GM19328 (cell line): ENCODE measurements around the gene CORO2B.
"Not testable (repeated sequence)": the region's sequence is repeated elsewhere in the genome, so short reads cannot be mapped to it uniquely, and the experiment has no call there.

Experiments used
- ATAC-seq: cut with Tn5 transposase; IDR thresholded peaks from one replicate; pipeline ENCODE4 v1.9.1; 2021; ENCODE audit warnings: mild to moderate bottlenecking, moderate library complexity; ENCODE audit not compliant: unreplicated experiment

CORO2B gene

DNA sequence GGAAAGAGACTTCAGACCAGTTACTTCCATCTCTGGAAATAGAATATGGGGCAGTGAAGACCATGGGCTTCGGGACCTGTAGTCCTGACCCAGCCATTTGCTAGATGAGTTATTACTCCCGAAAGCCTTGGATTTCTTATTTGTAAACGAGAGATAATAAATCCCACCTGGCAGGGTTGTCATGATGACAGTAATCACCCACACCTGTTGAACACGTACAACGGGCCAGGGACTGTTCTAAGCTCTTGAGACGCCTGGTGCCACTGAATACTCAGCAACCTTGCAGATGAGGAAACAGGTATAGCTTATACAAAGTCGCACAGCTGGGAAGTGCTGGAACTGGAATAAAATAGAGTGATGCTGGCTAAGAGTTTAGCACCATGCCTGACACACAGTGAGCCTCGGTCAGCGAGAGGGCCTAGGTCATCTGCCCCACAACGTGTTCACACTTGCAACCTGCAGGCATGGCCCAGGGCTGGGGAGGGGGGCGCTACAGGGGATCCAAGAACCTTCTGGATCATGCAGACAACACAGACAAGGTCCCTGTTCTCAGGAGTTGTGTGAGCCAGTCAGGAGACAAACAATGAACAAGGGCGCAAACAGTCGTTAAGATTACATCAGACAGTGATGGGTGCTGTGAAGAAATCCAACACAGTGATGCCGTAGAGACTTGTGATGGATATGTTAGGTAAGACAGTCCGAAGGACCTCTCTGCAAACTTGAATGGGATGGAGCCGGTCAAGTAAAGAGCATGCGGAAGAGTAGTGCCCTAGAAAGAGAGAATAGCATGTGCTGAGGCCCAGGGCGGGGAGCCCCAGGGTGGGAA is 89.2 kb downstream of the CORO2B start:
- no peak for ATAC-seq

DNA sequence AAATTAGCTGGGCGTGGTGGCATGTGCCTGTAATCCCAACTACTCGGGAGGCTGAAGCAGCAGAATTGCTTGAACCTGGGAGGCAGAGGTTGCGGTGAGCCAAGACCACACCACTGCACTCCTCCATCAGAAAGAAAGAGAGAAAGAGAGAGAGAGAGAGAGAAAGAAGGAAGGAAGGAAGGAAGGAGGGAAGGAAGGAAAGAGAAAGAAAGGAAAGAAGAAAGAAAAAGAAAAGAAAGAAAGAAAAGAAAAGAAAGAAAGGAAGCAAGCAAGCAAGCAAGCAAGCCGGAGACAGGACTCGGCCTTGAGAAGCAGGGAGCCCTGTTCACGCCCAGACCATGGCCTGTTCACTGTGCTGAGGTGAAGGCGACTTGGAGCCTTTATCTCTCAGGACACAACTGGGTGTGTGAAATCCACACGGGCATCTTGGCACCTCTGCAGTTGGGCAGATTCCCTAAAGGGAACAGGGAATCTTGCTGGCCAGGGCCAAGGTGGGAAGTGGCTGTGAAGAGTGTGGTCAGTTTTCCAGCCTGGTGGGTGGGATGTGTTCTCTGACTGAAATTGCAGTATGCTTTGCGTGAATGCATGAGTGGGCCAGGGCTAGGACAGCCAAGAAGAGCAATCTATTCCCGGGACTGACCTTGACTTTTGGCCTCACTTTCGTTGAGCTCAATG is 90.3 kb downstream of the CORO2B start:
- no peak for ATAC-seq

DNA sequence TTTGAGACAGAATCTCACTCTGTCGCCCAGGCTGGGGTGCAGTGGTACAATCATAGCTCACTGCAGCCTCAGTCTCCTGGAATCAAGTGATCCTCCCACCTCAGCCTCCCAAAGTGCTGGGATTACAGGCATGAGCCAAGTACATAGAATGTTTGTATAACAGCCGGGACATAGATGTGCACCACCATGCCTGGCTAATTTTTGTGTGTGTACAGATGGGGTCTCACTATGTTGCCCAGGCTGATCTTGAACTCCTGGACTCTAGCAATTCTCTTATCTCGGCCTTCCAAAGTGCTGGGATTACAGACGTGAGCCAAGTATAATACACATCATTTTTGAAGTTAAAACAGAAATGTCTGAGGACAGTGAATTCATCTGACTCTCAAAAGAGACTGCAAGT is 93.5 kb downstream of the CORO2B start:
- ATAC-seq = no peak

DNA sequence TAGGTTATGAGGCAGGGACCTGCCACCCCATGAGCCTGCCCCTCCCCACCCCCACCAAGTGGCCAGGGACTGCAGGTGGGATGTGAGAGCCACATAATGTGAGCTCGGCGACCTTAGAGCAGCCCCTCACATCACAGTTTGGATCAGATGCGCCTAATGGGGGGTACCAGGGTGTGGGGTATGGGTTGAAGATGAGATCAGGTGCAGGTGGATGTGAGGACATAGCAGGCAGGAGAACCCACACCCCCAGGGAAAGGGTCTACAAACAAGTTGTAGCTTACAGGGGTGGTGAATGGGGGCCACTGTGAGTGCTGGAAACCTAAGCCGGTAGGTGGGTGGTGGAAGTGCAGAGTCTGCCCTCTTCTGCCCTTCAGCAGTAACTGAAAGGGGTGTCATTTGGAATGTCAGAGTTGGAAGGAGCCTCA is 94.0 kb downstream of the CORO2B start:
- ATAC-seq = no peak

DNA sequence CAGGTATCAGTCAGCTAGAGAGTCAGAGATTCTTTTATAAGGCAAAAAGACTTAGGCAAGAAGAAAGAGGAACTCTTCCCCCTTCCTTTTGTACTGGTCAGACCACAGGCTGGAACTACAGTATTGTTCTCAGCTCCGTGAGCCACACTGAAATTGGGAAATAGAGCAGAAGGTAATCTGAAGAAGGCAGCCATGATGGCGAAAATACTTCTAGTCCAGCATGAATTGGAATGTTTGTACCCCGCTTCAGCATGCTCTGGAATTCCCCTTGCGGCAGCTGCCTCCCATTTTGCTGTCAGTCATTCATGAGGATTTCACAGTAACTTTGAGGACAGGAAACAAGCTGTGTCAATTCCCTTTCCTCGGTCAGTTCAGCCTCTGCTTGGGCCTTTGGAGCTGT is 96.2 kb downstream of the CORO2B start:
- ATAC-seq = no peak

DNA sequence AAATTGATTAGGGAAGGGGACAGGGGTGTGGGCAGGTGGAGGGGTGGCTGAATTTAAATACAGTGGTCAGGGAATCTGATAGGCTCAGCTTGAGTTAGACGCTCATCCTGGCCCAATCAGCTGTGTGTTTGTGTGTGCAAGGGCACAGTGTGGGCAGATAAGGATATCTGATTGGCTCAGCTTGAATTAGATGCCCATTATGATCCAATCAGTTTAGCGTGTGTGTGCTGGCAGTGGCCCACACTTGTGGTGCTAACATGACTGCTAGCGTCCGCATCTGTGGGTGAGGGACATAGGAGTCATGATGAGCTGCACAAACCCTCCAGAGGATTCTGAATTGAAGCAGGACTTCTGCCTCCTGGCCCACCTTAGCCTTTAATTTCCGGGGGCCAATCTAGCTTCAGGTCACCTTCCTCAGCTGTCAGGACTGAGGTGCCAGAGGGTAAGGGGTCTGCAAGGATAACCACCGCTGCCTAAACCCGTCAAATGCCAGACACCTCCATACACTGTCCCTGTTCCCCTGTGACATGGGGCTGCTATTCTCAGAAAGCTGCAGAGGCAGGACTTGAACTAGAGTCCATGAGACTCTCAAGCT is 97.3 kb downstream of the CORO2B start:
- no peak for ATAC-seq

DNA sequence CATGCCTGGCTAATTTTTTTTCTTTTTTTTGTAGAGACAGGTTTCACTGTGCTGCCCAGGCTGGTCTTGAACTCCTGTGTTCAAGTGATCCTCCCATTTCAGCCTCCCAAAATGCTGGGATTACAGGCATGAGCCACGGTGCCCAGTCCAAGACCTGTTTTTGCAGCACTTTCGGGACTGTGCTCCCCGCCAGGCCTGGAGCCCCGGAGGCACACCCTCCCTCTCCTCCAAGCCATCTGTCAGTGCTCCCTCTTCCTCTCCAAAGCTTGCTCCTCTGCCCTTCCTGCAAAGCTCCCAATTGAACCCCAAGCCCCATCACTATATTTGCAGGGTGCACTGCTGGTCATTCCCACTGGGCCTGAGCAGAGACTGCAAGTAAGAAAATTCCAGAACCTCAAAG is 98.1 kb downstream of the CORO2B start:
- ATAC-seq = no peak

DNA sequence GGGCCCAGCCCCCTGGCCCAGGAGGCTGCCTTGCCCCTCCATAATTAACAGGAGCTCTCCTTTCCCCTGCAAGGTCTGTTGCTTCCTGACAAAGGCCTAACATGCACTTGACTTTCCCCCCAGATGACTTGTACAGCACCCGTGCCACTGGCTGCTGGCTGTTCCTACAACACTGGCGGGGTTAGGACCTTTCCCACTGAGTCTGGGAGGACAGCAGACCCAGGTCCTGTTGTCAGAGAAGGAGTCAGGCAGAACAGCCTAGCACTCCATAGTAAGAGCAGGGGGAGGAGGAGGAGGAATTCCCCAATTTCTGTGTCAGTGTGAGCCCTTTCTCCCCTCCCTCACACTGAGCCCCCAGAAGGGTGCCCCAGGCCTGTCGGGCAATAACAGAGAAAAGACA is 99.2 kb downstream of the CORO2B start:
- no peak for ATAC-seq

DNA sequence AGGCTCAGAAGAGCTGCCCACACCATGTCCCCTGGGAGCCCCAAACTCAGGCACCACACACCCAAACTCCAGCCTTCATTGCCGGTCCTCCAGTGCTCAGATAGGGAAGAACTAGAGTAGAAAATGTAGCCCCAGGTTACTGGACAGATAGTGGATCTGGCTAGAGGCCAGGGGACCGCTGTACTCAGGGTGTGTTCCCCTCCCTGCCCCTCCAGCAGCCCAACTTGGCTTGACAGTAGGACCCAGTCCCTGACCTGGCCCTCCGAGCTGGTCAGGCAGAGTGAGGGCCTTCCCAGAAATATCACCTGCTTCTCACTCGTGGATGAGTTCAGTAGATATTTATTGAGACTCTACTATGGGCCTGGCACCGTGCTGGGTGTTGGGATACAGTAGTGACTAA is 100.0 kb downstream of the CORO2B start:
- ATAC-seq = no peak

DNA sequence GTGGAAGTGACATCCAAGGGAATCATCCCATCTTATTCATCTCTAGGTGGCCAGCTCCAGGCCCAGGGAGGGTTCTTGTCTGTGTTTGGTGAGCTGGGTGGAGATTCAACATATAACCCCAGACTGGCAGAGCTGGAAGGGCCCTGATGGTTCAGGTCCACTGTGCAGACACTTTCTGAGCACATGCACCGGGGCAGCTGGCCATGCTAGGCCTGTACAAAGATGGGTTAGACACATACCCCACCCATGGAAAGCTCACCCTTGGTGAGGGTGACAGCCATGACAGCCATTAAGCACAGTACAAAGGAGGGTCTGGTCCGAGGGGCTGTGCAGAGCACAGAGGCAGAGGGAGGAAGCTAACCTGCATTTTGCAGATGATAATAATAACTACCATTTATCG is 100.4 kb downstream of the CORO2B start:
- no peak for ATAC-seq

DNA sequence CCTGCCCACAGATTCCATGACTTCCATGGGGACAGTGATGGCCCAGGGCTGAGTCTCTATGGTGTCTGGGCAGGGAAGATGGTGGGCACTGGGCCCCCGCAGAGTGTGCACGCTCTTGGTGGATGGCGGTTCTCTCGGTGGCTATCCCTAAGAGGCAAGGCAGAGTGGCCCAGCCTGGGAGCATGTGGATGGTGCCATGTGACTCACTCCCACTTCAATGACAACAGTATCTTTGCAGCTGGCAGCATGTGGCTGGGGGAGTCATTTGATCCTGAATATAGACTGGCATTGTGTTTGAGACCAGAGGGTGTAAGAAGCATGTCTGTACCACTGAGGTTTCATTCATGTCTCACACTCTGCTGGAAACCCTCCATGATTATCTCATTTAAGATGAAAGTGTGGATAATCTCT is 101.2 kb downstream of the CORO2B start:
- ATAC-seq = no peak

DNA sequence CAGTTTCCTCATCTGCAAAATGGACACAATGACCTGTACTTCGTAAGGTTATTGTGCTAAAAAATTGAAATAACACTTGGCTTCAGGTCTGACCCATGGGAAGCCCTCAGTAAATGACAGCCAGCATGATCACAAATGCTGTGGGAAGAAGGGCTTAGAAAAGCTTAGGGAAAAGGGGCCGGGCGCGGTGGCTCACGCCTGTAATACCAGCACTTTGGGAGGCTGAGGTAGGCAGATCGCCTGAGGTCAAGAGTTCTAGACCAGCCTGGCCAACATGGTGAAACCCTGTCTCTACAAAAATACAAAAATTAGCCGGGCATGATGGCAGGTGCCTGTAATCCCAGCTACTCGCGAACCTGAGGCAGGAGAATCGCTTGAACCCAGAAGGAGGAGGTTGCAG is 102.0 kb downstream of the CORO2B start:
- not testable (repeated sequence) for ATAC-seq

DNA sequence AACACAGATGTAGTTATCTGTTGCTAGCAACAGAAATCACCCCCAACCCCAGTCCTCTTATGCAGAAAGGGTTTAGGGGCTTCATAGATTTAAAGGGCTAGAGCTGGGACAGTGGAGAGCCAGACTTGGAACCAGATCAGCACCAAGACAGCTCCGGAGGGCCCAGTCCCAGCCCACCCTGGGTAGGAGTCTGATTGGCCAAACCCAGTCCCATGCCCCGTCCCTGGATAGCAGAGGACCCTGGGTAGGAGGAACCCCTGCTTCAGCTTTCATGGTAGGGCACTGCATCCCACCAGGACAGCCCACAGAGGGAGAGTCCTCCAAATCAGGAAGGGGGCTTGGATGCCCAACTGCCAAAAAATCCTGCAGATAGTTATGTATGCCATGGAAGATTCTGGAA is 103.0 kb downstream of the CORO2B start:
- ATAC-seq = no peak

DNA sequence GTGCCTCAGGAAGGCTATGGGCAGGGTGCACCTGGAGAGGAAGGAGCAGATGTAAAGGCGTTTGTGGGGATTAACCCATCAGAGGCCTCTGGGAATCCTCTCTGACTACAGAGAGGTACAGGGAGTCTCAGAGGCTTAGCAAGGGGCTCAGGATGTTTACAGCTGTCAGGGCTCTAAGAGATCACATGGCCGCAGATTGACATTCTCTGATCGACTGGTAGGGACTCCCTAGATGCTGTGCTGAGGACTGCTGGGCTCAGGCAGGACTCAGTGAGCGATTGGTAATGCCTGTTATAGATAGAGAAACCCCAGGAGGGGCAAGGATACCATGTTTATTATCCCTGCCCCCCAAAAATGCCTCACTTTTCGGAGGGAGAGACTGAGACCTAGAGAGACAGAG is 103.5 kb downstream of the CORO2B start:
- no peak for ATAC-seq

DNA sequence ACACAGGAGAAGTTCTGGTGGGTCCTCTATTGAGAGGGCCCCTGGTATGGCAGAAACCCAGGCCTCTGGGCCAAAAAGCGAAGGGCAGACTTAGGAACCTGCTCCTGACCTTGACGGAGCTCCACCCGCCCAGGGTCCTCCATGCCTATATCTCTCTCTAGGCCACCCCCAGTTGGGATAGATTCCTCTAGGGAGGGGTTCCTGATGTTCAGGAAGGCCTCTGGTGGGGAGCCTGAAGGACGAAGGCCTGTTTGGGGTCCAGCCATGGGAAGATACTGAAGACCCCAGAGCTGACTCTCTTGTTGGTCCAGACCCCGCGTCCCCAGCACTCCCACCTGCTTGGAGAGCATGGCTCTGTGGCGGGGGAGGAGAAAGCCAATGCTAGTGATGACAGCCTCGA is 104.2 kb downstream of the CORO2B start:
- no peak for ATAC-seq

DNA sequence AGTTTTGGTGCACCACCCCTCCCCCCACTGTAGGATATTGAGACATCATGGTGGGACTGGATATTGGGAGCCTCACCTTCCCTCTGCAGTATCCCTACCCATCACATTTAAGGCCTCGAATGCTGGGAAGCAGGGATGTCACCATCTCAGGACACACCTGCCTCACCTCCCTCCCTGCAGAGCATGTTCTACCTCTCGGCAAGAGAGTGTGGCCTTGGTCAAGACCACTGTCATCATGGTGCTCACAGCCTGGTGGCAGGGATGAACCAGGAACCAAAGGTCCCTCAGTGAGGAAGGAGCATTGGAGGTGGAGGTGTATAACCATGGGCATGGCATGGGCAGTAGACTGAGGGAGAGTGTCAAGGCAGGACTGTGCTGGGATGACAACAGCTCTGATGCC is 104.8 kb downstream of the CORO2B start:
- ATAC-seq = no peak

DNA sequence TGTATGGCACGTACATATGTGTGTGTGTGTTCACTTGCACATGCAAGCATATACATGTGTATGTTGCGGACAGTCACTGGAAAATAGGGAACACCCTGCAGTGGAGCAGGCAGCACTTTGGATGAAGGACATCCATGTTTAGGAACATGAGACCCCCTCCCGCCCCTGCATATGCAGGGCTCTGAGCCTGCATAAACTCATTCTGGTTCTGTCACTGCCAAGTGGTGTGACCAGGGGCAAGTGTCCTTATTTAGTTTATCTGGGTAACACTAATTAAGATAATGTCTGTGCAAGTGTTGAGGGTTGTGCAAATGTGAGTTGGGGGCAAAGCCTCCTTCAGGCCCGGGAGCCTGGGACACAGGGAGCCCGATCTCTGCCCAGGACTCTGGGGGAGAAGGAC is 105.7 kb downstream of the CORO2B start:
- ATAC-seq = no peak

DNA sequence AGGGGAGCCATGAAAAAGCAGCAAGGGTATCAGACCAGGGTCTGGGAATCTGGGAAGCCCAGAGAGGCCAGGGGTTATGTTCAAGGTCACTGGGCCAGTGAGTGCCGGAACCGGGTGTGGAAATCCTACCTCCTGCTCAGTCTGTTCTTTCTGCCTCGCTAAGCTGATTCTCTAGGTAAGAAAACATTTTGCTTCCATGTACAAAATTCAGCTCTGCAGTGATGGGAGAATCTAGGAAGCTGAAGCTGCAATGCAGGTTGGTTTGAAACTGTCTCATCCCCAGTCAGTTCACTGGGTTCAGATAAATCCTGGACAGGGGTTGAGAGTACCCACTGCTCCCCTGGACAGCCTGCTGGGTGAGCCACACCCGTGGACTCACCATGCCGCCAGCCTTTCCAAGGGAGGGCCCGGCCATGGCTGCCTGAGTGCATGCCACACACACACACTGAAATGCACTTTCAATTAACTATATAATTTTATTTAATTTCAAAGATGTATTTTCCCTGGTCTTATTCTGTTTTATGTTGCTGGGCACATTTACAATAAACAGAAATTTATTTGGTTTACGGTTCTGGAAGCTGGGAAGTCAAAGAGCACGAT is 108.4 kb downstream of the CORO2B start:
- ATAC-seq = no peak

DNA sequence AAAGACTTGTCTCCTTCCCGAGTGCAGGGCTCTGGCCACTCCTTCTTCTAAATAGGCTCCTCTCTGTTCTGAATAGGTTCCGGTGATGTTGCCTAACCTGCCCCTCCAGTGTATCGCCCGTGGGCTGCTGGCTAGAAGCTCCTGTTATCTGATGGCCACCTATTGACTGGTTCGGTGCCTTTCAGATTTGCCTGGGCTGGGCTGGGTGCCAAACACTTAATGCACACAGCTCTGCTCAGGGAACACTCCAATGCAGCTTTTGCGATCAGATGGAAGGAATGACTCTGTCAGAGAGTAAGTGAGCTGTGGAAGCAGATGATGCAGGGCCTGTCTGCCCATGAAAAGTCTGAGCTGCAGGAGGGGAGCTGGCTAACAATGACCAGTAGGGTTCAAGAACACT is 112.9 kb downstream of the CORO2B start:
- ATAC-seq = no peak

DNA sequence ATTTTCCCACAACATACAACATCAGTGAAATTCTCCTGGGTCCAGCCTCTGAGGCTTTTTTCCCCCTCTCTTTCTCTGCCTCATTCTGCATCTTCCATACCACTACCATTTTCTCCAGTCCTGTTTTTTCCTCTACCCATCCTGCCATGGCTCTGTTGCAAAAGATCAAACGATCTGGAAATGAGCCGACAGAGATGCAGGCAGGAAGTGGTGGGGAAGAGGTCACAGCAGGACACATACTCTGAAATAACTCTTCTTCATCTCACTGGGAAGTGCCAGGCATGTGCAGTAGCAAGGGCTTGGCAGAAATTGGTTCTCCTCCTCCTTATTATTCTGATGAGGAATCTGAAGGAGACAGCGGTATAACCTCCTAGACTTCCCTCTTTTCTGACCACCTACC is 114.3 kb downstream of the CORO2B start:
- no peak for ATAC-seq

DNA sequence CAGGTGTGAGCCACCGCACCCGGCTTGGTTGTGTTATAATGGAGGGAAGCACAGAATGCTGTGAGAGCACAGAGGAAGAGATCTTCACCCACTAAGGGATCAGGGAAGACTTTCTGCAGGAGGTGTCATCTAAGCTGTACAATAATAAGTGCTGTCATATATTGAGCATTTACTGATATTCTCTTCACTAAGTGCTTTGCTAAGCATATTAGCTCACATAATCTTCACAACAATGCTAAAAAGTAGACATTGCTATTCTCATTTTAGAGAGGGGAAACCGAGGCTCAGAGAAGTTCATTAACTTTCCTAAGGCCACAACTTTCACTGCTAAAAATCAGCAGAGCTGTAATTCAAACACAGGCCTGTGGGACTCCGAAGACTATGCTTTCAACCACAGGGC is 115.3 kb downstream of the CORO2B start:
- no peak for ATAC-seq

DNA sequence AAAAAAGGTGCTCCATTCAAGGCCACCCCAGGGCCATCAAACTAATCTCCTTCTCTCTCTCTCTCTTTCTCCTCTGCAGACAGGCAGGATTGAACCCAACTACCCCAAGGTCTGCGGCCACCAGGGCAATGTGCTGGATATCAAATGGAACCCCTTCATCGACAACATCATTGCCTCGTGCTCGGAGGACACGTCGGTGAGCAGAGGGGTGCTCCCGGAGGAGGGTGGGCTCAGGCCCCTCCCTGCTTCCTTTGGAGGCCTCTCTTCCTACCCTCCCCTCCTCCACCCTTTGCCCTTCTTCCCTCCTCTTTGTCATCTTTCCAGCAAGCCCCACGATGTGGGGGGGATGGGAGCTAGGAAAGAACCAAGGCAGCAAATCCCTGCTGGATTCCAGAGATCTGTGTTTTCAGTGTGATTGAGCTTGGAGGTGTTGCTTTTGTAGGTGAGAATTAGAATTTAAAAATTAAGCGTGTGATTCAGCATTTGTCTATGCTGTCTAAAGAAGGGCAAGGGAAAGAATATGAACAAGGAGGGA is 116.3 kb downstream of the CORO2B start:
- no peak for ATAC-seq
